IMR-90 (cell line): ENCODE measurements around the gene ATF4. TPM values are rescaled to one million over a fixed set of nuclear protein-coding genes. Genes with fewer than 3 reads are reported as not detected.

ENCODE experiments used
- ATAC-seq: fragments of 200-7000 bp; cut with Tn5 transposase; 2 replicates; pipeline ENCODE4 v1.9.1; 2020; ENCODE audit warnings: low read depth, mild to moderate bottlenecking, moderate library complexity
- BruUV-seq: library from RNA; stranded (reverse); fragments of 400-500 nt; replicated peaks from 2 replicates; lab custom pipeline; 2021; lab: Mats Ljungman, UMichigan
- CTCF ChIA-PET: fragments of 300-600 bp; formaldehyde crosslinking; extraction: SDS; loops from one replicate; lab custom pipeline; 2021; ENCODE audit warnings: antibody characterized with exemption; lab: Yijun Ruan, JAX
- POLR2A ChIA-PET: fragments of 300-600 bp; sonication (Branson Sonifier 250); formaldehyde crosslinking; loops from one replicate; lab custom pipeline; 2022; ENCODE audit warnings: antibody characterized with exemption; ENCODE audit not compliant: unreplicated experiment; lab: Charles Lee
- DNase-seq: peaks from one replicate; pipeline ENCODE4 v3.0.0; 2013
- H2AFZ ChIP-seq: replicated peaks from 2 replicates; pipeline ENCODE3; 2013; ENCODE audit warnings: low read length, mild to moderate bottlenecking; ENCODE audit not compliant: poor library complexity
- H2AK5ac ChIP-seq: 2 replicates; pipeline ENCODE4 v1.6.1; 2013; ENCODE audit warnings: low read depth, low read length, inconsistent platforms
- H2AK9ac ChIP-seq: replicated peaks from 2 replicates; pipeline ENCODE3; 2013; ENCODE audit warnings: mild to moderate bottlenecking, low read depth, low read length, moderate library complexity; ENCODE audit not compliant: poor library complexity
- H2BK120ac ChIP-seq: 2 replicates; pipeline ENCODE4 v1.6.1; 2013; ENCODE audit warnings: low read depth, low read length, inconsistent platforms
- H2BK15ac ChIP-seq: 3 replicates; pipeline ENCODE4 v1.6.1; 2013; ENCODE audit warnings: low read depth, low read length, inconsistent platforms
- H2BK20ac ChIP-seq: 2 replicates; pipeline ENCODE4 v1.6.1; 2013; ENCODE audit warnings: low read depth, mild to moderate bottlenecking, inconsistent platforms, low read length, moderate library complexity
- H2BK5ac ChIP-seq: 2 replicates; pipeline ENCODE4 v1.6.1; 2013; ENCODE audit warnings: mild to moderate bottlenecking, low read depth, low read length, inconsistent platforms; ENCODE audit not compliant: poor library complexity, severe bottlenecking
- H3K14ac ChIP-seq: replicated peaks from 2 replicates; pipeline ENCODE4 v1.6.1; 2013; ENCODE audit warnings: low read depth, low read length, inconsistent platforms
- H3K18ac ChIP-seq: 2 replicates; pipeline ENCODE4 v1.6.1; 2013; ENCODE audit warnings: low read depth, low read length, control low read depth
- H3K23ac ChIP-seq: 2 replicates; pipeline ENCODE4 v1.6.1; 2013; ENCODE audit warnings: low read depth, low read length, inconsistent platforms
- H3K27ac ChIP-seq: 2 replicates; pipeline ENCODE4 v1.5.1; 2013; ENCODE audit warnings: mild to moderate bottlenecking, control low read depth, low read length; ENCODE audit not compliant: insufficient read depth
- H3K27me3 ChIP-seq: 2 replicates; pipeline ENCODE4 v1.6.1; 2013; ENCODE audit warnings: low read length; ENCODE audit not compliant: control insufficient read depth, insufficient read depth
- H3K36me3 ChIP-seq: 2 replicates; pipeline ENCODE4 v1.6.1; 2013; ENCODE audit warnings: low read length, mixed read lengths; ENCODE audit not compliant: control insufficient read depth, insufficient read depth
- H3K4ac ChIP-seq: 2 replicates; pipeline ENCODE4 v1.6.1; 2013; ENCODE audit warnings: low read depth, low read length, inconsistent platforms
- H3K4me1 ChIP-seq: 2 replicates; pipeline ENCODE4 v1.6.1; 2013; ENCODE audit warnings: low read length, mixed read lengths; ENCODE audit not compliant: control insufficient read depth, insufficient read depth
- H3K4me2 ChIP-seq: 2 replicates; pipeline ENCODE4 v1.6.1; 2013; ENCODE audit warnings: low read depth, mild to moderate bottlenecking, control low read depth, low read length, moderate library complexity
- H3K4me3 ChIP-seq: 2 replicates; pipeline ENCODE4 v1.5.1; 2013; ENCODE audit warnings: low read depth, mild to moderate bottlenecking, control low read depth, low read length, moderate library complexity; ENCODE audit not compliant: insufficient read depth
- H3K56ac ChIP-seq: 2 replicates; pipeline ENCODE4 v1.6.1; 2013; ENCODE audit warnings: low read length, inconsistent platforms; ENCODE audit not compliant: insufficient read depth; ENCODE audit errors: extremely low read depth
- H3K79me1 ChIP-seq, 2 experiments: 2 replicates each; pipeline ENCODE4 v1.6.1; 2013; ENCODE audit warnings: low read length in 2 of 2, inconsistent platforms in 1 of 2, low read depth in 1 of 2
- H3K9ac ChIP-seq: 2 replicates; pipeline ENCODE4 v1.6.1; 2013; ENCODE audit warnings: low read depth, low read length, control low read depth
- H3K9me1 ChIP-seq: 2 replicates; pipeline ENCODE4 v1.6.1; 2013; ENCODE audit warnings: low read length, inconsistent platforms; ENCODE audit not compliant: insufficient read depth
- H3K9me3 ChIP-seq: 2 replicates; pipeline ENCODE4 v1.6.1; 2013; ENCODE audit warnings: low read length; ENCODE audit not compliant: control insufficient read depth, insufficient read depth
- H4K20me1 ChIP-seq: 2 replicates; pipeline ENCODE4 v1.6.1; 2013; ENCODE audit warnings: low read length, inconsistent platforms; ENCODE audit not compliant: insufficient read depth
- H4K5ac ChIP-seq: 2 replicates; pipeline ENCODE4 v1.6.1; 2013; ENCODE audit warnings: mild to moderate bottlenecking, low read depth, low read length, control low read depth
- H4K8ac ChIP-seq, 2 experiments: 2 replicates each; pipeline ENCODE4 v1.6.1; 2013; ENCODE audit warnings: low read depth in 2 of 2, low read length in 2 of 2, control low read depth in 1 of 2, inconsistent platforms in 1 of 2
- H4K91ac ChIP-seq: 2 replicates; pipeline ENCODE4 v1.6.1; 2013; ENCODE audit warnings: low read depth, low read length, inconsistent platforms; ENCODE audit not compliant: insufficient read depth
- BHLHE40 ChIP-seq: fragments of 150-350 bp; IDR thresholded peaks from 2 replicates; pipeline ENCODE4 v1.6.1; 2016; ENCODE audit warnings: mild to moderate bottlenecking, low read depth, low read length
- CEBPB ChIP-seq: IDR thresholded peaks from 2 replicates; pipeline ENCODE4 v1.6.1; 2012; ENCODE audit warnings: low read depth, low read length, improper control_type of control experiment
- CHD1 ChIP-seq: IDR thresholded peaks from 2 replicates; pipeline ENCODE4 v1.6.1; 2012; ENCODE audit warnings: low read depth, low read length, improper control_type of control experiment
- ELK1 ChIP-seq: fragments of 150-350 bp; IDR thresholded peaks from 2 replicates; pipeline ENCODE4 v1.6.1; 2016; ENCODE audit warnings: low read depth, mild to moderate bottlenecking, low read length, moderate library complexity, borderline replicate concordance
- FOS ChIP-seq: fragments of 150-350 bp; IDR thresholded peaks from 2 replicates; pipeline ENCODE4 v1.6.1; 2016; ENCODE audit warnings: low read depth, low read length
- MAFK ChIP-seq: IDR thresholded peaks from 2 replicates; pipeline ENCODE4 v1.6.1; 2012; ENCODE audit warnings: low read depth, low read length, improper control_type of control experiment
- MAZ ChIP-seq: IDR thresholded peaks from 2 replicates; pipeline ENCODE4 v1.6.1; 2012; ENCODE audit warnings: low read depth, mild to moderate bottlenecking, low read length, improper control_type of control experiment, moderate library complexity, borderline replicate concordance
- MXI1 ChIP-seq: IDR thresholded peaks from 2 replicates; pipeline ENCODE4 v1.6.1; 2012; ENCODE audit warnings: low read depth, mild to moderate bottlenecking, low read length, moderate library complexity, borderline replicate concordance
- NFE2L2 ChIP-seq: fragments of 150-350 bp; IDR thresholded peaks from 2 replicates; pipeline ENCODE4 v1.6.1; 2016; ENCODE audit warnings: low read depth, mild to moderate bottlenecking, low read length
- POLR2A ChIP-seq: IDR thresholded peaks from 2 replicates; pipeline ENCODE4 v1.6.1; 2012; ENCODE audit warnings: mild to moderate bottlenecking, low read depth, low read length
- RAD21 ChIP-seq: IDR thresholded peaks from 2 replicates; pipeline ENCODE4 v1.6.1; 2012; ENCODE audit warnings: low read length, improper control_type of control experiment
- RCOR1 ChIP-seq: IDR thresholded peaks from 2 replicates; pipeline ENCODE4 v1.6.1; 2012; ENCODE audit warnings: mild to moderate bottlenecking, low read length, improper control_type of control experiment; ENCODE audit not compliant: insufficient replicate concordance
- RFX5 ChIP-seq: IDR thresholded peaks from 2 replicates; pipeline ENCODE4 v1.8.0; 2012; ENCODE audit warnings: low read depth, mild to moderate bottlenecking, low read length, moderate library complexity
- USF2 ChIP-seq: fragments of 150-350 bp; IDR thresholded peaks from 2 replicates; pipeline ENCODE4 v1.6.1; 2017; ENCODE audit warnings: mild to moderate bottlenecking, antibody characterized with exemption, low read length, low read depth
- WGBS, 2 experiments: methylation state at CpG; one replicate each; pipeline versions ENCODE4 v1.1.5 to v1.1.7; 2013; ENCODE audit warnings: missing lambda C conversion rate in 2 of 2; ENCODE audit not compliant: insufficient read length in 1 of 2; ENCODE audit errors: extremely low coverage in 2 of 2; 5-methylcytosine and 5-hydroxymethylcytosine counted together
- dilution Hi-C: fragments of 300-500 bp; cut with HindIII; formaldehyde crosslinking; loops from one replicate; pipeline ENCODE4 v1.14.3; 2018; ENCODE audit warnings: low sequenced_read_pairs; ENCODE audit not compliant: unreplicated experiment
- in situ Hi-C: fragments of 300-500 bp; cut with MboI; formaldehyde crosslinking; loops from 3 replicates; pipeline ENCODE4 v1.14.3; 2019; ENCODE audit warnings: low sequenced_read_pairs, inconsistent platforms, mixed read lengths
- intact Hi-C: fragments of 100-400 bp; cut with micrococcal nuclease; formaldehyde crosslinking; loops from 2 replicates; pipeline ENCODE4 v1.10.0; 2022
- polyA plus RNA-seq, 3 experiments: library from polyadenylated mRNA; depleted of rRNA; stranded (reverse); fragments of >200 nt; gene quantifications; 2 replicates each; pipeline ENCODE4 v1.2.3, GENCODE V29; 2012; ENCODE audit warnings: low replicate concordance in 1 of 3
- total RNA-seq: library from RNA; depleted of rRNA; stranded (reverse); fragments of >200 nt; gene quantifications from 2 replicates; pipeline ENCODE4 v1.2.3, GENCODE V29; 2012
- TF ChIP-seq, protein P1 (sequence below): conservative IDR thresholded peaks from 2 replicates; pipeline ENCODE4 v1.5.1; 2012; ENCODE audit warnings: mild to moderate bottlenecking, low read depth, low read length, improper control_type of control experiment

The ATF4 gene
- total and polyA plus RNA-seq, 2 of the 4 experiments (the other 2 are of a cell fraction) = 148 to 662 TPM

GRCh38 chr22:39524089-39524752 lies 3.9 kb downstream of the ATF4 start:
- Histone ChIP-seq H3K56ac (no peak overlapping the region), H4K5ac (no peak overlapping the region), H2BK5ac (no peak overlapping the region), H2AK5ac (no peak overlapping the region), H2AK9ac (no peak overlapping the region), H4K91ac (no peak overlapping the region), H3K27ac (no peak overlapping the region), H3K23ac (no peak overlapping the region), H3K14ac (no peak overlapping the region), H3K9me3 (no peaks in the 10 kb centered on the region), H3K9me1 (peaks cover 6% of the 10 kb centered on the region; the same call in 1 of the 2 replicates), H3K4me1 (peaks cover under 1% of the 10 kb centered on the region), H2BK20ac (no peak overlapping the region), H4K8ac (no peak overlapping the region), H2BK15ac (no peak overlapping the region), H3K79me1 (peaks cover 0 to 66% of the 10 kb centered on the region in 2 experiments; a peak in 3 of 4 replicates), H3K4me3 (no peak overlapping the region), H4K20me1 (peaks cover 86% of the 10 kb centered on the region), H3K36me3 (peaks cover 36% of the 10 kb centered on the region), H2AFZ (no peak overlapping the region), H3K9ac (no peak overlapping the region), H3K18ac (no peak overlapping the region), H3K4me2 (no peak overlapping the region), H3K4ac (no peak overlapping the region), H3K27me3 (no peaks in the 10 kb centered on the region), H2BK120ac (no peak overlapping the region)
- BruUV-seq = no TSS peak
- no peak for ATAC-seq
- ChIA-PET POLR2A (interaction anchor here (0.6 to 0.7 kb wide), 5 partner anchors 179 to 479 kb away, joined by 3 to 19 read pairs (median 7); no protein-coding TSS in a partner anchor), CTCF (no interaction called here)
- in situ Hi-C loops = loop anchor here (10.0 kb wide), 1 partner anchor 209 kb away; the partner anchor contains the start of gene RPL3
- intact Hi-C loops = loop anchor here (5.0 to 10.0 kb wide), 2 partner anchors 119 to 352 kb away; no protein-coding TSS in a partner anchor
- 64% methylated on average over 5 of the region's 13 CpGs; no CpG with 5 or more reads in 1 of the 2 experiments for WGBS, 2 experiments
- DNase-seq = no peak
- dilution Hi-C loops = no loop called here
- TF ChIP-seq USF2 (no peak), CHD1 (no peak), MXI1 (no peak), MAZ (no peak), RAD21 (no peak), RCOR1 (no peak), NFE2L2 (no peak), CEBPB (no peak), RFX5 (no peak), BHLHE40 (no peak), POLR2A (no peak; the same call in 1 of the 2 replicates), ELK1 (no peak), FOS (no peak), MAFK (no peak)
- TF ChIP-seq, protein P1, sequence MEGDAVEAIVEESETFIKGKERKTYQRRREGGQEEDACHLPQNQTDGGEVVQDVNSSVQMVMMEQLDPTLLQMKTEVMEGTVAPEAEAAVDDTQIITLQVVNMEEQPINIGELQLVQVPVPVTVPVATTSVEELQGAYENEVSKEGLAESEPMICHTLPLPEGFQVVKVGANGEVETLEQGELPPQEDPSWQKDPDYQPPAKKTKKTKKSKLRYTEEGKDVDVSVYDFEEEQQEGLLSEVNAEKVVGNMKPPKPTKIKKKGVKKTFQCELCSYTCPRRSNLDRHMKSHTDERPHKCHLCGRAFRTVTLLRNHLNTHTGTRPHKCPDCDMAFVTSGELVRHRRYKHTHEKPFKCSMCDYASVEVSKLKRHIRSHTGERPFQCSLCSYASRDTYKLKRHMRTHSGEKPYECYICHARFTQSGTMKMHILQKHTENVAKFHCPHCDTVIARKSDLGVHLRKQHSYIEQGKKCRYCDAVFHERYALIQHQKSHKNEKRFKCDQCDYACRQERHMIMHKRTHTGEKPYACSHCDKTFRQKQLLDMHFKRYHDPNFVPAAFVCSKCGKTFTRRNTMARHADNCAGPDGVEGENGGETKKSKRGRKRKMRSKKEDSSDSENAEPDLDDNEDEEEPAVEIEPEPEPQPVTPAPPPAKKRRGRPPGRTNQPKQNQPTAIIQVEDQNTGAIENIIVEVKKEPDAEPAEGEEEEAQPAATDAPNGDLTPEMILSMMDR = no peak
